Uterus (tissue), 4 donors: ENCODE measurements around the gene TP53I13. TPM values are rescaled to one million over a fixed set of nuclear protein-coding genes. Genes with fewer than 3 reads are reported as not detected.

Experiments
- DNase-seq, 2 donors: peaks; one replicate each; pipeline ENCODE4 v3.0.0-alpha.2; 2019 to 2020
- H3K27ac ChIP-seq, 2 donors: fragments of 200-600 bp; sonication (generic); 1 replicate in 1 of 2; 2 replicates in 1 of 2; pipeline ENCODE4 v1.5.1; 2016 to 2018
- H3K27me3 ChIP-seq, 2 donors: fragments of 200-600 bp; sonication (generic); one replicate each; pipeline ENCODE4 v1.5.1; 2018 to 2019; ENCODE audit warnings: control low read depth in 1 of 2
- H3K36me3 ChIP-seq, 2 donors: fragments of 200-600 bp; sonication (generic); one replicate each; pipeline ENCODE4 v1.5.1; 2019; ENCODE audit warnings: control low read depth in 1 of 2
- H3K4me1 ChIP-seq, 2 donors: fragments of 200-600 bp; sonication (generic); one replicate each; pipeline ENCODE4 v1.5.1; 2018 to 2019; ENCODE audit warnings: control low read depth in 1 of 2
- H3K4me3 ChIP-seq, 2 donors: fragments of 200-600 bp; sonication (generic); 1 replicate in 1 of 2; 2 replicates in 1 of 2; pipeline ENCODE4 v1.5.1; 2018 to 2019; ENCODE audit warnings: mild to moderate bottlenecking in 1 of 2
- H3K9me3 ChIP-seq, 2 donors: fragments of 200-600 bp; sonication (generic); one replicate each; pipeline ENCODE4 v1.5.1; 2019; ENCODE audit warnings: control low read depth in 1 of 2
- CTCF ChIP-seq, 4 experiments: fragments of 200-600 bp in 2 of 4; fragments of 450-650 bp in 2 of 4; sonication (generic) in 2 of 4; IDR thresholded peaks; one replicate each; pipeline ENCODE4 v1.5.1; 2016 to 2019; ENCODE audit warnings: antibody characterized with exemption in 4 of 4, mild to moderate bottlenecking in 2 of 4, moderate library complexity in 1 of 4
- POLR2A ChIP-seq, 2 donors: fragments of 450-650 bp; IDR thresholded peaks; one replicate each; pipeline ENCODE4 v1.6.1; 2016; ENCODE audit warnings: antibody characterized with exemption in 2 of 2, mild to moderate bottlenecking in 1 of 2, moderate library complexity in 1 of 2
- intact Hi-C: fragments of 100-400 bp; cut with DNase I; formaldehyde crosslinking; loops from one replicate; pipeline ENCODE4 v1.15.1; 2023; ENCODE audit warnings: low total_unique reads
- total RNA-seq, 4 donors: library from RNA; depleted of rRNA in 3 of 4; stranded (reverse); fragments of >200 nt in 3 of 4; gene quantifications; one replicate each; pipeline versions ENCODE4 v1.1.0 to v1.2.4, GENCODE V29; 2014 to 2023
- donor health status: DM: yes; HTN: yes; CAD: no.

The TP53I13 gene
- total RNA-seq, 4 donors from 2014 or later: 35.6 to 50.3 (median 45.1) TPM

- H3K27me3 ChIP-seq: peaks cover 0 to 2% of the 10 kb centered on the region in 2 donors
- intact Hi-C loops: no loop called here
- H3K27ac ChIP-seq: no peak overlapping the region
- no peaks in the 10 kb centered on the region for H3K9me3 ChIP-seq
- DNase-seq: no peak
- no peak overlapping the region for H3K4me3 ChIP-seq
- H3K36me3 ChIP-seq: no peaks in the 10 kb centered on the region
- TF ChIP-seq CTCF (IDR thresholded peaks at IDR 0.05): no peak
- no peak for TF ChIP-seq POLR2A (IDR thresholded peaks at IDR 0.05)
- H3K4me1 ChIP-seq: peaks cover 0 to 18% of the 10 kb centered on the region in 2 donors
Measured at GRCh38 chr17:29612094-29612403, 43.5 kb downstream of the TP53I13 start.

GRCh38 chr17:29612404-29613280, 44.1 kb downstream of the TP53I13 start:
- Histone ChIP-seq H3K4me3 (no peak overlapping the region), H3K27ac (no peak overlapping the region), H3K36me3 (no peaks in the 10 kb centered on the region), H3K27me3 (peaks cover 0 to 6% of the 10 kb centered on the region in 2 donors), H3K4me1 (peaks cover 0 to 24% of the 10 kb centered on the region in 2 donors), H3K9me3 (no peaks in the 10 kb centered on the region)
- TF ChIP-seq CTCF (IDR thresholded peaks at IDR 0.05): no peak
- no peak for TF ChIP-seq POLR2A (IDR thresholded peaks at IDR 0.05)
- intact Hi-C loops: no loop called here
- no peak for DNase-seq

GRCh38 chr17:29613352-29613837, 44.9 kb downstream of the TP53I13 start:
- H3K9me3 ChIP-seq: no peaks in the 10 kb centered on the region
- H3K4me3 ChIP-seq: no peak overlapping the region
- H3K4me1 ChIP-seq: peaks cover 0 to 26% of the 10 kb centered on the region in 2 donors
- peak; percentile 90 to 93 for DNase-seq
- H3K36me3 ChIP-seq: no peaks in the 10 kb centered on the region
- intact Hi-C loops: no loop called here
- H3K27ac ChIP-seq: no peak overlapping the region
- TF ChIP-seq CTCF (IDR thresholded peaks at IDR 0.05) (peak; percentile 69 to 87 (median 80)), POLR2A (IDR thresholded peaks at IDR 0.05) (no peak)
- H3K27me3 ChIP-seq: peaks cover 0 to 11% of the 10 kb centered on the region in 2 donors

GRCh38 chr17:29613856-29614255, 45.4 kb downstream of the TP53I13 start:
- TF ChIP-seq POLR2A (IDR thresholded peaks at IDR 0.05) (no peak), CTCF (IDR thresholded peaks at IDR 0.05) (no peak)
- H3K9me3 ChIP-seq: no peaks in the 10 kb centered on the region
- no peak overlapping the region for H3K27ac ChIP-seq
- peaks cover 0 to 26% of the 10 kb centered on the region in 2 donors for H3K4me1 ChIP-seq
- no peak for DNase-seq
- intact Hi-C loops: no loop called here
- H3K4me3 ChIP-seq: no peak overlapping the region
- no peaks in the 10 kb centered on the region for H3K36me3 ChIP-seq
- H3K27me3 ChIP-seq: peaks cover 0 to 11% of the 10 kb centered on the region in 2 donors

GRCh38 chr17:29614349-29615047, 46.0 kb downstream of the TP53I13 start:
- Histone ChIP-seq H3K4me1 (peaks cover 0 to 26% of the 10 kb centered on the region in 2 donors), H3K4me3 (no peak overlapping the region), H3K27ac (no peak overlapping the region), H3K9me3 (no peaks in the 10 kb centered on the region), H3K27me3 (peaks cover 0 to 11% of the 10 kb centered on the region in 2 donors), H3K36me3 (no peaks in the 10 kb centered on the region)
- TF ChIP-seq POLR2A (IDR thresholded peaks at IDR 0.05) (no peak), CTCF (IDR thresholded peaks at IDR 0.05) (no peak)
- intact Hi-C loops: no loop called here
- DNase-seq: no peak
